ENCODE results near the gene DNAH6.

Gene DNAH6

GRCh38 chr2:84478867-84479266 lies 37.4 kb upstream of the DNAH6 start:
- no peak for TF ChIP-seq CTCF (IDR thresholded peaks at IDR 0.05; ENCODE audit: low read depth, low read length)
- DNase-seq (ENCODE audit: low read depth, low spot score): no peak
- in situ Hi-C loops (cut with HindIII; ENCODE audit: low sequenced_read_pairs): no loop called here
- no peak overlapping the region for H3K4me3 ChIP-seq (ENCODE audit: low read depth, low read length)

DNA sequence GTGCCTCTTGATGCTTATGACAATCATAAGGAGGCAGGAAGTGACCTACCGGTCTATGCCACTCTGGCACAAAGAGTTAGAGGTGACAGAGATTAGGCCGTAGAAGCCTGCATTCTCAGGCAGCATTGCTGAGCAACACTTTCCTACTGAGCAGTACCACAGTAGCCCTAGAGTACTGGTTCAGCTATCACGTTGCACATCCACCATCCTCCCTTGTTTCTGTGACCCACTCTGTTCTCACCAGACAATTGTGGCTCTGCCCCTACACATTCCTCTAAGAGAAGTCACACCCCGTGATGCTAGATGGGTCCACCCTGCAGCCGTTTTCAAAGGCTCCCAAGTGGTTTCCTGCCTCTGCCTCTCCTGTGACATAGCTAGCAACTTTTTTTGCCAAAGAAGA lies 34.6 kb upstream of the DNAH6 start:
- no peak for TF ChIP-seq CTCF (IDR thresholded peaks at IDR 0.05; ENCODE audit: low read depth, low read length)
- no peak overlapping the region for H3K4me3 ChIP-seq (ENCODE audit: low read depth, low read length)
- peak; percentile 52 for DNase-seq (ENCODE audit: low read depth, low spot score)
- in situ Hi-C loops (cut with HindIII; ENCODE audit: low sequenced_read_pairs): no loop called here

DNA sequence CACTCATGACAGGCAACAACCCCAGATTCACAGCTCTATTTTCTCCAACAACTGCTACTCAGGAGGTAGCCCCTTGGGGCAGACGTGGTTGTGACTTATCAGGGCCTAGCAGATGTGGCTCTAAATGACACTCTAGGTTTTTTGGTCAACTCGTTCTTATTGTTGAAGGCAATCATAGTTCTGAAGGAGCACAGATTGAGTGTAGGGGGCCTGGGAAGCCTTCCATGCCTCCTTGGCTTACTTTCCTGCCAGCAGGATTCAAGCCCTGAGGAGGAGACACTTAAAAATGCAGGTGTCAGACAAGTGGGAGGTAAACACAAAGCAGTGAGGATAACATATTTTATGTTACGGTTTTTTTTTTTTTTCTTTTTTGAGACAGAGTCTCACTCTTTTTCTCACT lies 33.7 kb upstream of the DNAH6 start:
- in situ Hi-C loops (cut with HindIII; ENCODE audit: low sequenced_read_pairs): no loop called here
- DNase-seq (ENCODE audit: low read depth, low spot score): no peak
- H3K4me3 ChIP-seq (ENCODE audit: low read depth, low read length): no peak overlapping the region
- TF ChIP-seq CTCF (IDR thresholded peaks at IDR 0.05; ENCODE audit: low read depth, low read length): no peak

GRCh38 chr2:84483320-84483719 lies 33.0 kb upstream of the DNAH6 start:
- no peak overlapping the region for H3K4me3 ChIP-seq (ENCODE audit: low read depth, low read length)
- no peak for TF ChIP-seq CTCF (IDR thresholded peaks at IDR 0.05; ENCODE audit: low read depth, low read length)
- in situ Hi-C loops (cut with HindIII; ENCODE audit: low sequenced_read_pairs): no loop called here
- no peak for DNase-seq (ENCODE audit: low read depth, low spot score)

DNA sequence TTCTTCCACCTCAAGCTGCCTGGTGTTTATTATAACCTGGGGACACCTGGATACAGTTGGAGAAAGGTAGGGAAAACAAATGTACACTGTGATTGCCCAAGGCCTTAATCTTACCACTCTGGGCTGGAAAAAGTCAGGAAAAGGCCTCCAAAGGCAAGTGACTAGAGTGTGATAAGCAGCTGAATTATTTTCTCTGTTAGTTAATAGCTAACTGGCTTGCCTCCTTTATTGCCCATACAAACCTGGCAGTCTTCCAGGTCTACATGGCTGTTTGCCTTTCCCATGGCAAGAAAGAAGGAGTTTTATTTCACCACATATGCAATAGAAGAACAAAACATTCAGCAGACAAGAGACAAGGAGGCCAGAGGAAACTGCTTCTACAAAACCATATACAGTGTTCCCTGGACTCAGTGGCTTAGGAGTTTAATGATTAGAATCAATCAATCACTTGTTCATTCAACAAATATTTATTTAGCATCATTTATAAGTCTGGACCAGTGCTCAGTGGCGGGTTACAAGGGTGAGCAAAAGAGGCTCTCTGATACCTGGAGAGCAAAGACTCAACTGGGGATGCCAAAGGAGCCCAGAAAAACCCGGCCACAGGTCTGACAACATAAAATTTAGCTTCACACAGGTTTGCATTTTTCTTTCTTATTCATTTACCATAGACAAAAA lies 29.7 kb upstream of the DNAH6 start:
- peak; percentile 43 for DNase-seq (ENCODE audit: low read depth, low spot score)

DNA sequence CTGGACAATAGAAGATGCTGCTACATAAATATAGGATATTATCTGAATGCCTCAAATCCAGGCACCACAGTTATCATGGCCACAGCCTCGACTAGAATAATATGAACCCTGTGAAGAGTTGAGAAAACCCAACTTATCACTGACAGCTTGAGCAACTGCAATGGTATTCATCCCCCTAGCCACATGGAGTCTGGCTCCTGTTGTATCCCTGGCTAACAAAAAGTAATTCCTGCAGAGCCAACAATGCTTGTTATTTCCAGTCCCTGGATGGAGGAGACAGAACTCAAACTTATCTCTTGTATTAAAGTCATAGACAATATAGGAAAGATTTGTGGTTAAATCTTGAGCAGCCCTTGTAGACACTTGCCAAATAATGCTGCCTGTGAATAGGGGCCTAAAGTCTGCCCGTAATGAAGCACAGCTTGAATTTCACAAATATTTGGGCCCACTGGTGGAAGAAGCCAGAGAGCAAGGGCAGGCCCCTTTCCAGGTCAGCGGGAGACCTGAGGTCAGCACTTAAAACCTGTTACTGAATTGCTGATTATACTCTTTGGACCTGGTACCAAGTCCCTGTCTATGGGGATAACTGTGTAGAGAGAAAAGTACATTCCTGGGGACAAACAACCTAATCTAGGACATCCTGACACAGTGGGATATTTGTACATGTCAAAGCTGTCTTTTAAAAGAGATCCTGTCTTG lies 28.9 kb upstream of the DNAH6 start:
- in situ Hi-C loops (cut with HindIII; ENCODE audit: low sequenced_read_pairs): no loop called here
- H3K4me3 ChIP-seq (ENCODE audit: low read depth, low read length): no peak overlapping the region
- DNase-seq (ENCODE audit: low read depth, low spot score): peak; percentile 41
- TF ChIP-seq CTCF (IDR thresholded peaks at IDR 0.05; ENCODE audit: low read depth, low read length): no peak

More for the DNA sequence above, 29.7 kb upstream of the DNAH6 start:
- TF ChIP-seq CTCF (IDR thresholded peaks at IDR 0.05; ENCODE audit: low read depth, low read length): no peak
- H3K4me3 ChIP-seq (ENCODE audit: low read depth, low read length): no peak overlapping the region
- in situ Hi-C loops (cut with HindIII; ENCODE audit: low sequenced_read_pairs): no loop called here
